Measurements from ENCODE around the gene SETSIP. TPM values are rescaled to one million over a fixed set of nuclear protein-coding genes. Genes with fewer than 3 reads are reported as not detected.

The SETSIP gene
- total and polyA plus RNA-seq, 2 of the 8 experiments (the other 6 are each of a cell fraction or from before 2014, with no cell fraction given): 0.14 TPM; not detected in 1

GRCh38 chr1:92087542-92087941 lies 12.3 kb upstream of the SETSIP start:
- peaks cover 15 to 21% of the 10 kb centered on the region in 2 experiments for H3K9me3 ChIP-seq (ENCODE audit: insufficient read depth in 2 of 2, low read depth in 1 of 2, low read length in 1 of 2)
- no peak overlapping the region for H4K8ac ChIP-seq (ENCODE audit: extremely low read depth, insufficient read depth, low read length)
- H3K4ac ChIP-seq (replicated peaks; ENCODE audit: insufficient read length, low read depth, low read length): no peak overlapping the region
- no peak overlapping the region for H2BK20ac ChIP-seq (ENCODE audit: low read length)
- H3K36me3 ChIP-seq (ENCODE audit: control insufficient read depth in 2 of 4, insufficient read depth in 4 of 4, low read length in 3 of 4): peaks cover 0 to 7% (median 0%) of the 10 kb centered on the region in 4 experiments; a peak in 1 of 8 replicates
- no peak overlapping the region for H3K14ac ChIP-seq (ENCODE audit: insufficient read length)
- H3K4me1 ChIP-seq (replicated peaks in 1 of 4; ENCODE audit: control insufficient read depth in 3 of 4, insufficient read depth in 4 of 4, low read length in 3 of 4): no peaks in the 10 kb centered on the region
- no peak overlapping the region for H3K56ac ChIP-seq (replicated peaks; ENCODE audit: insufficient read length, low read depth, low read length)
- 91% methylated on average over 1 of the region's 1 CpG; no CpG with 5 or more reads in 1 of the 2 experiments for WGBS, 2 experiments (ENCODE audit: extremely low coverage in 1 of 2, insufficient coverage in 1 of 2, insufficient read length in 1 of 2, insufficient replicate concordance in 2 of 2, low coverage in 1 of 2, low lambda C conversion rate in 2 of 2, missing lambda C conversion rate in 1 of 2)
- H3K23me2 ChIP-seq (ENCODE audit: low read depth, low read length): no peaks in the 10 kb centered on the region
- no peak overlapping the region for H3K23ac ChIP-seq (ENCODE audit: insufficient read length)
- no peaks in the 10 kb centered on the region for H3K79me2 ChIP-seq (ENCODE audit: control insufficient read depth in 1 of 2, insufficient read depth in 2 of 2, low read length in 2 of 2)
- H4K91ac ChIP-seq (replicated peaks; ENCODE audit: insufficient read length, low read length): no peak overlapping the region
- H3K9ac ChIP-seq (replicated peaks in 1 of 4; ENCODE audit: extremely low read depth in 1 of 4, low read depth in 3 of 4, low read length in 3 of 4): no peak overlapping the region
- CTCF ChIA-PET (ENCODE audit: partially characterized antibody): no interaction called here
- H2BK15ac ChIP-seq (ENCODE audit: low read length): no peak overlapping the region
- no peaks in the 10 kb centered on the region for H3K79me1 ChIP-seq (ENCODE audit: low read depth, low read length)
- no peak overlapping the region for H3K4me3 ChIP-seq (ENCODE audit: extremely low read depth in 1 of 4, insufficient read depth in 2 of 4, low read depth in 3 of 4, low read length in 4 of 4)
- H3K18ac ChIP-seq (ENCODE audit: extremely low read depth, low read length): no peak overlapping the region
- no peak overlapping the region for H2BK5ac ChIP-seq (ENCODE audit: low read depth, low read length)
- FAIRE-seq (no peak), DNase-seq (ENCODE audit: low read depth in 1 of 2, low spot score in 2 of 2) (no peak)
- H2BK12ac ChIP-seq (ENCODE audit: low read depth, low read length): no peak overlapping the region
- no peak overlapping the region for H2BK120ac ChIP-seq (replicated peaks; ENCODE audit: low read depth, low read length)
- no peak overlapping the region for H2AK5ac ChIP-seq (ENCODE audit: low read depth, low read length)
- H3K27ac ChIP-seq (ENCODE audit: low read depth, low read length): no peak overlapping the region
- no peaks in the 10 kb centered on the region for H4K20me1 ChIP-seq (replicated peaks in 1 of 2; ENCODE audit: control insufficient read depth in 1 of 2, insufficient read depth in 2 of 2, low read length in 2 of 2)
- H2AFZ ChIP-seq (ENCODE audit: low read length): no peak overlapping the region
- TF ChIP-seq HDAC6 (IDR thresholded peaks at IDR 0.05; ENCODE audit: low read depth, low read length) (no peak), ZNF274 (IDR thresholded peaks at IDR 0.05; ENCODE audit: borderline replicate concordance, extremely low read depth, low read length) (no peak), BACH1 (IDR thresholded peaks at IDR 0.05; ENCODE audit: low read length) (no peak)
- POLR2A ChIA-PET (ENCODE audit: partially characterized antibody): no interaction called here
- H4K5ac ChIP-seq (ENCODE audit: insufficient read length, low read depth, low read length): no peak overlapping the region
- H3K27me3 ChIP-seq (replicated peaks in 1 of 4; ENCODE audit: control insufficient read depth in 3 of 4, extremely low read depth in 1 of 4, insufficient read depth in 3 of 4, low read length in 3 of 4): no peaks in the 10 kb centered on the region
- no peak overlapping the region for H3K4me2 ChIP-seq (ENCODE audit: insufficient read depth in 1 of 2, low read depth in 2 of 2, low read length in 2 of 2)

Data from H1 (cell line).